Measurements from ENCODE around the gene GPAT2. TPM values are rescaled to one million over a fixed set of nuclear protein-coding genes. Genes with fewer than 3 reads are reported as not detected.

Gene GPAT2, protein sequence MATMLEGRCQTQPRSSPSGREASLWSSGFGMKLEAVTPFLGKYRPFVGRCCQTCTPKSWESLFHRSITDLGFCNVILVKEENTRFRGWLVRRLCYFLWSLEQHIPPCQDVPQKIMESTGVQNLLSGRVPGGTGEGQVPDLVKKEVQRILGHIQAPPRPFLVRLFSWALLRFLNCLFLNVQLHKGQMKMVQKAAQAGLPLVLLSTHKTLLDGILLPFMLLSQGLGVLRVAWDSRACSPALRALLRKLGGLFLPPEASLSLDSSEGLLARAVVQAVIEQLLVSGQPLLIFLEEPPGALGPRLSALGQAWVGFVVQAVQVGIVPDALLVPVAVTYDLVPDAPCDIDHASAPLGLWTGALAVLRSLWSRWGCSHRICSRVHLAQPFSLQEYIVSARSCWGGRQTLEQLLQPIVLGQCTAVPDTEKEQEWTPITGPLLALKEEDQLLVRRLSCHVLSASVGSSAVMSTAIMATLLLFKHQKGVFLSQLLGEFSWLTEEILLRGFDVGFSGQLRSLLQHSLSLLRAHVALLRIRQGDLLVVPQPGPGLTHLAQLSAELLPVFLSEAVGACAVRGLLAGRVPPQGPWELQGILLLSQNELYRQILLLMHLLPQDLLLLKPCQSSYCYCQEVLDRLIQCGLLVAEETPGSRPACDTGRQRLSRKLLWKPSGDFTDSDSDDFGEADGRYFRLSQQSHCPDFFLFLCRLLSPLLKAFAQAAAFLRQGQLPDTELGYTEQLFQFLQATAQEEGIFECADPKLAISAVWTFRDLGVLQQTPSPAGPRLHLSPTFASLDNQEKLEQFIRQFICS
- total RNA-seq (2022; extraction: Qiagen RNA extraction), result 0.02 TPM in 1 of 5 replicates, not detected in the others

DNA sequence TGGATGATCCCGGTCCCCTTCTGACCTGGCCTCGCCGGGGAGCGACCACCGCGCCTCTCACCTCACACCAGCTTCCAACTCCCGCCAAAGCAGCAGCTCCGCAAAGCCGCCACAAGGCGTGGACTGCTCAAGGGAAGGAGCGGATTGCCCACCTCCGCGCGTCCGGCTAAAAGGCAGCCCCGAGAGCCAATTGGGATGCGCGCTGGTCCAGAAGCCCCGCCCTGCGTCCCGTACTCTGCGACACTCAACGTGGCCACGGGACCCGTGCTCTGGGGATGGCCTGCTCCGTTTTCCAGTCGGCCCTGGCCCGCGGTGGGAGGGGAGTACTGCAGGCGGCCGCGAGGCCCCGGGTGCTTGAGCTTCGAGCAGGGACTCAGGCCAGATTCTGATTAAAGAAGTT lies at the start of gene GPAT2:
GPAT2 (minus strand) TSS at position 125 of the 400 bp plus-strand sequence. CDS start 2,557 bp downstream, outside the sequence.

DNA sequence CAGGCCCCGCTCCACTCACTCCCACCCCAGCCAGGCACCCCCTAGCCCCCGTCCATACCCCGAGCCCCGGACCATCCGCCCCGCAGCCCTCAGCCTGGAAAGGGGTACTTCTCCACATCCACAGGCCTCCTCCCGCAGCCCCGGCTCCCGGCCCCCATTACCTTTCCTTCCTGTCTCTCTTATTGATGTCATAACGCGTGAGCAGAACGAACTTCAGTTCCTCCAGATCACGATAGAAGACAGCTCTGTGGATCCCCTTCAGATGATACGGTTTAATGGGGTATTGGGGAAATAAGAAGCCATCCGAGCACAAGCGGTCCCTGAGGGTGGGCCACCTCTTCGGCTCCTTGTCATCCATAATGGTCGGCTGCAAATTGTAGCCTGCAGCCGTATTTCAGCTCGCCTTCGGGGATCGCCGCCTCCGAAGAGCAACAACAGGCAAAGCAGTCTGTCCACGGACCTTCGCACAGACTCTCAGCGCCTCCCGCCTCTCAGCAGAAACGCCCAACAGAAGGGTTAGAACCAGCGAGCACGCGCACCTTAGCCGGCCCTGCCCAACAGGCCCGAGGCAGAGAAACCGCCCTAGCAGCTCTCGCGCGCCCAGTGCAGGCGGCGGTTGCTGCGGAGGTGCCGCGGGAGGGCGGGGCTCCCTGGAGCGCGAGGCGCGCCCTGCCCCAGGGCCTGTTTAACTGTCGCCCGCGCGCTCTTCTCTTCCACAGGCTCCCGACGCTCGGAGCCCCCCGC lies 43.2 kb downstream of the GPAT2 start, which contains the start of gene ANKRD36C:
ANKRD36C (minus strand) TSS at position 474 of the 744 bp plus-strand sequence; CDS start at position 358, 116 bp downstream.

Other genes starting within 250 kb of the GPAT2 start
- gene ANKRD36C, start 43.1 kb downstream of the GPAT2 start, total RNA-seq (2022; extraction: Qiagen RNA extraction), result 3.1 to 5.4 TPM (median 4.0 TPM) in 5 replicates
- gene ADRA2B, start 81.7 kb upstream of the GPAT2 start, total RNA-seq (2022; extraction: Qiagen RNA extraction), result 0.14 to 0.18 TPM (median 0.14 TPM) in 5 replicates
- not detected in 5 replicates for gene ASTL, start 103.6 kb upstream of the GPAT2 start, total RNA-seq (2022; extraction: Qiagen RNA extraction)
- 0.26 to 0.52 TPM (median 0.38 TPM) in 5 replicates for gene DUSP2, start 110.5 kb upstream of the GPAT2 start, total RNA-seq (2022; extraction: Qiagen RNA extraction)
- 82.4 to 97.5 TPM (median 85.4 TPM) in 5 replicates for gene STARD7, start 173.9 kb upstream of the GPAT2 start, total RNA-seq (2022; extraction: Qiagen RNA extraction)
- 38.2 to 44.6 TPM (median 42.8 TPM) in 5 replicates for gene TMEM127, start 231.1 kb upstream of the GPAT2 start, total RNA-seq (2022; extraction: Qiagen RNA extraction)
- gene CIAO1, start 231.3 kb upstream of the GPAT2 start, total RNA-seq (2022; extraction: Qiagen RNA extraction), result 76.1 to 86.0 TPM (median 84.2 TPM) in 5 replicates

Data from A549 treated with AZD2906 at 1 μM for 4 hours (cell line).